B cell (primary cell): ENCODE data around the gene RNF111. TPM values are rescaled to one million over a fixed set of nuclear protein-coding genes. Genes with fewer than 3 reads are reported as not detected.

Experiments used
- ATAC-seq: fragments of 200-7000 bp; cut with Tn5 transposase; one replicate; pipeline ENCODE4 v1.10.0; 2021; ENCODE audit warnings: low read depth, mild to moderate bottlenecking, moderate number of reproducible peaks, moderate library complexity
- CTCF ChIA-PET: fragments of 350-600 bp; sonication (Branson Sonifier 250); formaldehyde crosslinking; loops from one replicate; lab custom pipeline; 2021; ENCODE audit warnings: antibody characterized with exemption, inconsistent platforms; lab: Charles Lee
- POLR2A ChIA-PET: fragments of 350-600 bp; sonication (Branson Sonifier 250); formaldehyde crosslinking; loops from one replicate; lab custom pipeline; 2021; ENCODE audit warnings: antibody characterized with exemption; lab: Charles Lee
- DNase-seq: peaks from one replicate; pipeline ENCODE4 v3.0.0; 2013
- H2AFZ ChIP-seq: 2 replicates; pipeline ENCODE4 v1.6.1; 2012; ENCODE audit warnings: mild to moderate bottlenecking, low read depth, low read length; ENCODE audit not compliant: insufficient read depth, poor library complexity, severe bottlenecking
- H3K27ac ChIP-seq, 2 donors: 1 replicate in 1 of 2; 2 replicates in 1 of 2; pipeline ENCODE4 v1.5.1; 2012 to 2013; ENCODE audit warnings: low read length in 2 of 2, mild to moderate bottlenecking in 2 of 2, moderate library complexity in 1 of 2
- H3K27me3 ChIP-seq, 4 experiments: fragments of 200-600 bp in 1 of 4; sonication (generic) in 1 of 4; replicated peaks in 1 of 4; 1 replicate in 2 of 4; 2 replicates in 2 of 4; pipeline versions ENCODE4 v1.6.1 to v1.7.0; 2013 to 2016; ENCODE audit warnings: low read length in 3 of 4, mild to moderate bottlenecking in 2 of 4, mixed read lengths in 1 of 4, moderate library complexity in 1 of 4; ENCODE audit not compliant: insufficient read depth in 4 of 4, control insufficient read depth in 3 of 4; ENCODE audit errors: control extremely low read depth in 1 of 4
- H3K36me3 ChIP-seq, 2 experiments: replicated peaks in 1 of 2; 1 replicate in 1 of 2; 2 replicates in 1 of 2; pipeline versions ENCODE4 v1.6.1 to v1.7.1; 2013; ENCODE audit warnings: low read length in 1 of 2; ENCODE audit not compliant: insufficient read depth in 2 of 2, control insufficient read depth in 1 of 2; ENCODE audit errors: control extremely low read depth in 1 of 2, extremely low read depth in 1 of 2
- H3K4me1 ChIP-seq, 2 donors: fragments of 200-600 bp in 1 of 2; sonication (generic) in 1 of 2; 1 replicate in 1 of 2; 2 replicates in 1 of 2; pipeline versions ENCODE4 v1.5.1 to v1.6.1; 2013 to 2017; ENCODE audit warnings: low read length in 2 of 2; ENCODE audit not compliant: control insufficient read depth in 2 of 2, insufficient read depth in 2 of 2
- H3K4me2 ChIP-seq: replicated peaks from 2 replicates; pipeline ENCODE3; 2012; ENCODE audit warnings: mild to moderate bottlenecking, low read depth, low read length; ENCODE audit not compliant: poor library complexity, severe bottlenecking
- H3K4me3 ChIP-seq, 5 experiments: fragments of 200-600 bp in 1 of 5; sonication (generic) in 1 of 5; 1 replicate in 3 of 5; 2 replicates in 2 of 5; pipeline versions ENCODE4 v1.5.1 to v1.7.0; 2011 to 2016; ENCODE audit warnings: low read length in 4 of 5, mild to moderate bottlenecking in 4 of 5, low read depth in 2 of 5, control low read depth in 1 of 5, moderate library complexity in 1 of 5; ENCODE audit not compliant: insufficient read depth in 1 of 5; ENCODE audit errors: control extremely low read depth in 1 of 5, extremely low read depth in 1 of 5
- H3K79me2 ChIP-seq: fragments of 200-600 bp; sonication (generic); one replicate; pipeline ENCODE4 v1.6.0; 2016; ENCODE audit warnings: low read length; ENCODE audit not compliant: control insufficient read depth, insufficient read depth
- H3K9ac ChIP-seq: fragments of 200-600 bp; sonication (generic); 2 replicates; pipeline ENCODE4 v1.6.1; 2017; ENCODE audit warnings: mild to moderate bottlenecking, low read length, moderate library complexity
- H3K9me3 ChIP-seq, 3 donors: one replicate each; pipeline versions ENCODE4 v1.6.1 to v1.7.1; 2013; ENCODE audit warnings: low read length in 2 of 3; ENCODE audit not compliant: control insufficient read depth in 2 of 3, insufficient read depth in 1 of 3; ENCODE audit errors: control extremely low read depth in 1 of 3
- H4K20me1 ChIP-seq: 2 replicates; pipeline ENCODE4 v1.6.0; 2012; ENCODE audit warnings: mild to moderate bottlenecking, low read length; ENCODE audit not compliant: insufficient read depth, control insufficient read depth, poor library complexity, severe bottlenecking
- H3K27ac Mint-ChIP-seq: one replicate; pipeline ENCODE4 v1.8.0; 2021; ENCODE audit warnings: mixed read lengths
- H3K27me3 Mint-ChIP-seq: one replicate; pipeline ENCODE4 v1.8.0; 2021; ENCODE audit warnings: mixed read lengths
- H3K4me1 Mint-ChIP-seq: one replicate; pipeline ENCODE4 v1.8.0; 2021; ENCODE audit warnings: mixed read lengths
- H3K4me3 Mint-ChIP-seq: one replicate; pipeline ENCODE4 v1.8.0; 2021; ENCODE audit warnings: mixed read lengths
- H3K9me3 Mint-ChIP-seq: one replicate; pipeline ENCODE4 v1.8.0; 2022; ENCODE audit warnings: mixed read lengths; ENCODE audit not compliant: insufficient read depth
- EZH2 ChIP-seq: IDR thresholded peaks from 2 replicates; pipeline ENCODE4 v1.6.1; 2012; ENCODE audit warnings: borderline replicate concordance, low read depth, mild to moderate bottlenecking, moderate library complexity, low read length; ENCODE audit not compliant: insufficient read depth, poor library complexity, severe bottlenecking
- WGBS: methylation state at CpG from one replicate; pipeline ENCODE4 v1.1.5; 2013; ENCODE audit warnings: missing lambda C conversion rate; ENCODE audit not compliant: insufficient coverage; 5-methylcytosine and 5-hydroxymethylcytosine counted together
- intact Hi-C: fragments of 100-400 bp; cut with micrococcal nuclease; formaldehyde crosslinking; loops from one replicate; pipeline ENCODE4 v1.10.0; 2022
- polyA plus RNA-seq: library from polyadenylated mRNA; depleted of rRNA; stranded (reverse); fragments of >200 nt; gene quantifications from 2 replicates; pipeline ENCODE4 v1.2.3, GENCODE V29; 2012
- total RNA-seq, 2 donors: library from RNA; stranded (reverse); fragments of 120-200 nt in 1 of 2; gene quantifications; 1 replicate in 1 of 2; 2 replicates in 1 of 2; pipeline versions ENCODE4 v1.2.3 to v1.2.4, GENCODE V29; 2013 to 2022
- TF ChIP-seq, protein P1 (sequence below): fragments of 200-600 bp; IDR thresholded peaks from one replicate; pipeline ENCODE4 v1.8.0; 2022; ENCODE audit warnings: antibody characterized with exemption, mild to moderate bottlenecking

The RNF111 gene
- total and polyA plus RNA-seq, 2 donors (not counting 1 experiment from before 2014, with no cell fraction given), result 24.9 to 72.3 TPM

DNA sequence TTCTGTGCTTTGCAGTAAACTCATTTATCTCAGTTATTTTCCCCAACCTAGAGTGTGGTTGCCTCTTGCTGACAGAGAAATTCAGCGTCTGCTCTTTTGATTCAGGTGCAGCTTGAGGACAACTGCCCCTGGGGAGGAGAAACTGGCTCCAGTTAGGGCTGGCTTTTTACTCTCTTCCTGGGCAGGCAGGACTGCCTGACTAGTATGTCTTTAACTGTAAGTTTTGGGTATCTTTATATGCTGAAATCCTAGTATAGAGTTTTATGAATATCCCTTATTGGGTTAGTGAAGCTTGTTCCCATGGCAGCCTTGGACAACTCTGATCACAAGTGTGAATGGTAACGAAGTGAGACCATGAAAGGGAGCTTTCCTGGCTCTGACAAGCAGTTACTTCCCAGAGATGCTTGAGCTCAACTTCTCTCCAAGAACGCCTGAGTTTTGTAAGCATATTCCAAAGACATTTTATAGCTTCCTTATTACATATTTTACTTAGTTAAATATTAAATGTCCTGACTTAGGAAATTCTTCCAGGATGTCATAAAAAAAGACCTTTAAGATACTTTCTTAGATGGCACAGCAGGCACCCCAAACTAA, 144.6 kb downstream of the RNF111 start:
- intact Hi-C loops, result no loop called here
- Mint-ChIP-seq H3K9me3 (peaks cover 2% of the 10 kb centered on the region), H3K27ac (no peak overlapping the region), H3K4me1 (peaks cover 19% of the 10 kb centered on the region), H3K4me3 (no peak overlapping the region), H3K27me3 (no peaks in the 10 kb centered on the region)
- H3K36me3 ChIP-seq, result peaks cover 3 to 21% of the 10 kb centered on the region in 2 experiments
- no peak overlapping the region for H3K4me3 ChIP-seq
- H3K27ac ChIP-seq, result no peak overlapping the region
- no peaks in the 10 kb centered on the region for H3K27me3 ChIP-seq
- ATAC-seq, result no peak
- peaks cover under 1% of the 10 kb centered on the region for H4K20me1 ChIP-seq
- peaks cover 2 to 7% (median 2%) of the 10 kb centered on the region in 3 donors for H3K9me3 ChIP-seq
- H3K9ac ChIP-seq, result no peak overlapping the region
- H3K4me2 ChIP-seq, result no peak overlapping the region
- WGBS, result 100% methylated on average over 1 of the region's 3 CpGs
- ChIA-PET CTCF (interaction anchor here (1.2 kb wide), 1 partner anchor 397 kb away, joined by 3 read pairs; no protein-coding TSS in a partner anchor), POLR2A (no interaction called here)
- DNase-seq, result no peak
- H3K79me2 ChIP-seq, result no peaks in the 10 kb centered on the region
- peaks cover 0 to 9% of the 10 kb centered on the region in 2 donors for H3K4me1 ChIP-seq
- no peak for TF ChIP-seq EZH2
- TF ChIP-seq, protein P1, sequence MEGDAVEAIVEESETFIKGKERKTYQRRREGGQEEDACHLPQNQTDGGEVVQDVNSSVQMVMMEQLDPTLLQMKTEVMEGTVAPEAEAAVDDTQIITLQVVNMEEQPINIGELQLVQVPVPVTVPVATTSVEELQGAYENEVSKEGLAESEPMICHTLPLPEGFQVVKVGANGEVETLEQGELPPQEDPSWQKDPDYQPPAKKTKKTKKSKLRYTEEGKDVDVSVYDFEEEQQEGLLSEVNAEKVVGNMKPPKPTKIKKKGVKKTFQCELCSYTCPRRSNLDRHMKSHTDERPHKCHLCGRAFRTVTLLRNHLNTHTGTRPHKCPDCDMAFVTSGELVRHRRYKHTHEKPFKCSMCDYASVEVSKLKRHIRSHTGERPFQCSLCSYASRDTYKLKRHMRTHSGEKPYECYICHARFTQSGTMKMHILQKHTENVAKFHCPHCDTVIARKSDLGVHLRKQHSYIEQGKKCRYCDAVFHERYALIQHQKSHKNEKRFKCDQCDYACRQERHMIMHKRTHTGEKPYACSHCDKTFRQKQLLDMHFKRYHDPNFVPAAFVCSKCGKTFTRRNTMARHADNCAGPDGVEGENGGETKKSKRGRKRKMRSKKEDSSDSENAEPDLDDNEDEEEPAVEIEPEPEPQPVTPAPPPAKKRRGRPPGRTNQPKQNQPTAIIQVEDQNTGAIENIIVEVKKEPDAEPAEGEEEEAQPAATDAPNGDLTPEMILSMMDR, result no peak
- no peak overlapping the region for H2AFZ ChIP-seq

DNA sequence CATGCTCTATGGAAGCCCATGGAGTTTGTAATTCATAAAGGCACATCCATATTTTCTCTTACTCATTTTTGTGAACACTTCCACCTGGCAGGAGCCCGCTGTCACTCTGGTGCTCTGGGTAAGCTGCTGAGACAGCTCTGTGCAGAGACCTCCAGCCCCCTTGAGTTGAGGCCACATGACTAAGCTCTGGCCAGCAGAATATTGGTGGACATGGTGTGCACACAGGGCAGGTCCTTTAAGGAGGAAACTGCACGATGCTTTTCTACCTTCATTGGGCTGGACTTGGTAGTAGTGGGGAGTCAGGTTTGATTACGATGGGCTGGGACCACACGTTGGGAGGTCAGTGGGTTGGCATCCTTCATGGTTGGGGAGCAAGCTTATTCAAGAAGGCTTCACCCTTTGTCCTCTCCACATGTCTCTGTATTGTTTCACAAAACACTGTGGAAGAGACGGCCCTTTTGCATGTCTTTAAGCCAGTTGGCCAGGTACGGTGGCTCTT, 146.5 kb downstream of the RNF111 start:
- H3K79me2 ChIP-seq, result no peaks in the 10 kb centered on the region

More for the DNA sequence above, 146.5 kb downstream of the RNF111 start:
- Mint-ChIP-seq H3K27ac (no peak overlapping the region), H3K9me3 (no peaks in the 10 kb centered on the region), H3K27me3 (no peaks in the 10 kb centered on the region), H3K4me3 (no peak overlapping the region), H3K4me1 (peaks cover 4% of the 10 kb centered on the region)
- Histone ChIP-seq H3K4me1 (no peaks in the 10 kb centered on the region), H3K27ac (no peak overlapping the region), H3K9ac (no peak overlapping the region), H2AFZ (no peak overlapping the region), H3K9me3 (peaks cover 2 to 7% (median 2%) of the 10 kb centered on the region in 3 donors), H3K4me2 (no peak overlapping the region), H3K4me3 (no peak overlapping the region), H3K27me3 (no peaks in the 10 kb centered on the region), H3K36me3 (peaks cover 3 to 27% of the 10 kb centered on the region in 2 experiments), H4K20me1 (peaks cover 12% of the 10 kb centered on the region)
- ATAC-seq (no peak), DNase-seq (no peak)
- WGBS, result 100% methylated on average over 3 of the region's 6 CpGs
- intact Hi-C loops, result no loop called here
- ChIA-PET POLR2A (no interaction called here), CTCF (no interaction called here)
- TF ChIP-seq, protein P1, result no peak
